ENCODE measurements around the gene WIZ. TPM values are rescaled to one million over a fixed set of nuclear protein-coding genes. Genes with fewer than 3 reads are reported as not detected.
"Not testable (repeated sequence)": the region's sequence is repeated elsewhere in the genome, so short reads cannot be mapped to it uniquely, and the experiment has no call there.

Gene WIZ
- total RNA-seq, 4 donors from 2014 or later: 17.4 to 41.8 (median 33.6) TPM

DNA sequence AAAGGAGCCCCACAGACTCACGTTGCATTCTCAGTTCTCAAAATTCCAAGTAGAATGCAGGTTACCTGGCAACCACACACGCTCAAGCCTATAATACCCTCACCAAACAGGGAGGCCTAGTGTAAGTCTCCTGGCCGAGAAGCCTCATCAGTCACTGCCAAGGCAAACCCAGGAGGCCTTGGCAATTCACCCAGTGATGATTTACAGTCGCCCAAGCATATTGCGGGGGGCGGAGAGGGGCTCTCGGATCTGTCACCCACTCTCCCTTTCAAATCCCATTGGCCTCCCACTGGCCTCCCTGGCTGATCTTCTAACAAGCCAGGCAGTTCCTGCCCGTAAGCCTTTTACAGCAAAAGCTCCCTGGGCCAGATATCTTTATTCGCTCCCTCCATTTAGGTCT, 32.1 kb downstream of the WIZ start:
- DNase-seq (ENCODE audit: low spot score) (no peak), ATAC-seq (ENCODE audit: low FRiP score) (no peak)
- TF ChIP-seq, protein P1, sequence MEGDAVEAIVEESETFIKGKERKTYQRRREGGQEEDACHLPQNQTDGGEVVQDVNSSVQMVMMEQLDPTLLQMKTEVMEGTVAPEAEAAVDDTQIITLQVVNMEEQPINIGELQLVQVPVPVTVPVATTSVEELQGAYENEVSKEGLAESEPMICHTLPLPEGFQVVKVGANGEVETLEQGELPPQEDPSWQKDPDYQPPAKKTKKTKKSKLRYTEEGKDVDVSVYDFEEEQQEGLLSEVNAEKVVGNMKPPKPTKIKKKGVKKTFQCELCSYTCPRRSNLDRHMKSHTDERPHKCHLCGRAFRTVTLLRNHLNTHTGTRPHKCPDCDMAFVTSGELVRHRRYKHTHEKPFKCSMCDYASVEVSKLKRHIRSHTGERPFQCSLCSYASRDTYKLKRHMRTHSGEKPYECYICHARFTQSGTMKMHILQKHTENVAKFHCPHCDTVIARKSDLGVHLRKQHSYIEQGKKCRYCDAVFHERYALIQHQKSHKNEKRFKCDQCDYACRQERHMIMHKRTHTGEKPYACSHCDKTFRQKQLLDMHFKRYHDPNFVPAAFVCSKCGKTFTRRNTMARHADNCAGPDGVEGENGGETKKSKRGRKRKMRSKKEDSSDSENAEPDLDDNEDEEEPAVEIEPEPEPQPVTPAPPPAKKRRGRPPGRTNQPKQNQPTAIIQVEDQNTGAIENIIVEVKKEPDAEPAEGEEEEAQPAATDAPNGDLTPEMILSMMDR (IDR thresholded peaks at IDR 0.05): no peak

DNA sequence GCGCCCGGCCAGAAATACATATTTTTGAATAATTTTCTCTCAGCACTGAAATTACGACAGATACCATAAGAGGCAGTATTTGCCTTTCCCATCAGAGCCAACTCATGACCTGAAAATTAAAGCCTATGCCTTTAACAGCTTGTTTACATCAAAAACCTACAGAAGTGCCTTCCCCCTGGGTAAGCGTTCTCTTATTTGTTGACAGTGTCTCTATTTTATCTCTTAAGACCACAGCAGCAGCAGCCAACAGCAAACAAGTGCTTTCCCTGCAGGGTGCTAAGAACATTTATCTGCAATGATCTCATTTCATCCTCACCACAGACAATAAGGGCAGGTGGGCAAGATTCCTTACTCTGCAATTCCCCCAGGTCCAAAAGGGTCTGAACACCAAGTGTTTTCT, 36.9 kb downstream of the WIZ start:
- ATAC-seq (ENCODE audit: low FRiP score) (no peak), DNase-seq (ENCODE audit: low spot score) (no peak)

DNA sequence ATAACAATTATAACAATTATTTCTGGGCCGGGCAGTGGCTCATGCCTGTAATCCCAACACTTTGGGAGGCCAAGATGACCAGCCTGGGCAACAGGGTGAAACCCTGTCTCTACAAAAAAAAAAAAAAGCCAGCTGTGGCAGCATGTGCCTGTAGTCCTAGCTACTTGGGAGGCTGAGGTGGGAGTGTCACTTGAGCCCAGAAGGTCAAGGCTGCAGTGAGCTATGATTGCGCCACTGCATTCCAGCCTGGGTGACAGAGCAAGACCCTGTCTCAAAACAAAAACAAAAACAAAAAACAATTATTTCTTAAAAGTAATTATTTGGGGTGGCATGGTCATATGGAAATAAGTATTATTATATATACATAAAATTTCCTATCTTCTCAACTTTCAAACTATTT, 38.4 kb downstream of the WIZ start:
- not testable (repeated sequence) for ATAC-seq (ENCODE audit: low FRiP score); DNase-seq (ENCODE audit: low spot score)

More for the DNA sequence above, 36.9 kb downstream of the WIZ start:
- TF ChIP-seq, protein P1 (IDR thresholded peaks at IDR 0.05): no peak

- ATAC-seq (ENCODE audit: low FRiP score): no peak
- no peak for DNase-seq (ENCODE audit: low spot score)
- TF ChIP-seq, protein P1 (IDR thresholded peaks at IDR 0.05): no peak
These were observed 45.0 kb downstream of the WIZ start for GRCh38 chr19:15404780-15405211.

- TF ChIP-seq, protein P1 (IDR thresholded peaks at IDR 0.05): no peak
- DNase-seq (ENCODE audit: low spot score) (no peak), ATAC-seq (ENCODE audit: low FRiP score) (no peak)
These were observed 45.5 kb downstream of the WIZ start for GRCh38 chr19:15404097-15404779.

DNA sequence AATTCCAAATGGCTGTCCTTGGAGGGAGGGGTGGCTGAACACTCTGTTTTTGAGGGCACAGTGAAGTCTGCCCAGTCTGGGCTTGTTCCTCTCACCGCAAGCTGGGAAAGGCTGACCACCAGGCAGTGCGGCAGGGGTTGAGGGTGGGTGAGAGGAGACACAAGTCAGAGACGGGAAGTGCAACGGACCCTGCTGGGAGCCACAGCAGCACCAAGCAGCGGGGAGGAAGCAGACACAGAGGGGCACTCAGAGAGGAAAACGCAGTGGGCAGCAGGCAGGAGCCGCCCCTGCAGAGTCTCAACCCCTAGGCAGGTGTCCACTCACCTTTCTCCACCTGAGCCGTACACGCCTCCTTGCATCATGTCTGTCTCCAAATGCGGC, 46.6 kb downstream of the WIZ start:
- DNase-seq (ENCODE audit: low spot score): no peak
- TF ChIP-seq, protein P1 (IDR thresholded peaks at IDR 0.05): no peak
- ATAC-seq (ENCODE audit: low FRiP score): no peak

DNA sequence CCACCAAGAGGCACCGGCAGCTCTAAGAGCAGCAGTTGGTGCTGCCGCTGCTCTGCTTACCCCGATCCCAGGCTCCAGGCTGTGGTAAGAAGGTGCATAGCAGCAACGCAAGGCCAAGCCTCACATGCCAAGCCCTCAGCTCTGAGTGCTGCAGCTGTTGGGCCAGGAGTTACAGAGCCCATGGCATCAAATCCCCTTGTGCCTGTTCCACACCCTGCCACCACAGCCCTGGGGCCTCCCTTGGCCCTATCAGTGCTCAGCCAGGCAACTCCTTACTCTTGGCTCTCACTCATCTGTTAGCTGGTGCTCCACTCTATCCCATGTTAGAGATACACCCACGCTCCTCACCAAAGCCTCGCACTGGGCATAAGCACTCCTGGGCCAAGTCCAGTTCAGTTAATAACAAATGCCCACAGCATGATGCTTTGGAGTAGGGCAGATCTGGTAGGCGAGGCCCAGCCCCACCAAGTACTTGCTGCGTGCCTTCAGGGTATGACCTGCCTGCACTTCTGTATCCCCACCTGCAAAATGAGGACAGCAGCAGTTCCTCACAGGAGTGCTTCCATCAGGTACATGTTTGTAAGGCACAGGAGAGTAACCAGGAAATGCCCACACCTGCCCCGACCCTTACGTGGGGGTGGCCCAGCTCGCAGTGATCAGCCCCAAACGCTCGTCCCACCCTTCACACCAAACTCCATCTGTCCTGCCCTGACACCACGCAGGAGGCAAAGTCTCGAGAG, 47.2 kb downstream of the WIZ start:
- ATAC-seq (ENCODE audit: low FRiP score): peak; percentile 43
- no peak for DNase-seq (ENCODE audit: low spot score)
- TF ChIP-seq, protein P1 (IDR thresholded peaks at IDR 0.05): no peak
